ENCODE data around the gene ARVCF.
A peak's percentile ranks its signal among the peaks of the same experiment; 100 is the strongest.

ARVCF gene

DNA sequence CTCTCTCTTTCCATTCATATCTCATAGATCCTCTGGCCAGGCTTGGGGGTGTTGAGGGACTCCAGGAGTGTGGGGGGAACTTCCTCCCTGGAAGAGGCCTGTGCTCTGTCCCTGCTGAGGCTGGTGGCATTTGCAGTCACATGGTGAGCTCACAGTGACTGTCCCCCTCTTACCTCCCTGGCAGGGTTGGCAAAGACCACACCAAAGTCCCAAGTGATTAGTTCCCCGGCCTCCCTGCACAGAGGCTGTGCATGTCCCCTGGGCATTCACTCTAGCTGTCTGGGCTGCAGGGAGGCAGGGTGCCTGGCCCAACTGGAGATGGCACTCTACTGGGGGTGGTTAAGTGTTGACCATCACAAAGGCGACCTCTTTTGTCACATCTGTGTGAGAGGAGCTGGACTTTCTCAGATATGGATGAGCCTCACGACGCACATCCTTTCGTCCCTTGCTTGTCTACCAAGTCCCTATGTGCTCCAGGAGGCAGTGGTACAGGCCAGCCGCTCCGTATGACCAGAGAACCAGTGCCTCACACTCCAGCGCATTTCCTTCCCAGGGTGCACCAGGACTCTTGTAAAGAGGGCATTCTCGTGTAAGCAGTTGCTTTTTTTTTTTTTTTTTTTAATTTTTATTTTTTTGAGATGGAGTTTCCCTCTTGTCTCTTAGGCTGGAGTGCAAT lies 13.1 kb upstream of the ARVCF start:
- ChIA-PET POLR2A (no interaction called here), CTCF (interaction anchor here (1.0 kb wide), 1 partner anchor 16 kb away, joined by 5 read pairs; no protein-coding TSS in a partner anchor)
- H3K4me1 ChIP-seq (ENCODE audit: control insufficient read depth, insufficient read depth, low read length): no peaks in the 10 kb centered on the region
- H3K27ac ChIP-seq (ENCODE audit: extremely low read depth, low read depth, low read length): no peak overlapping the region
- no peaks in the 10 kb centered on the region for H3K9me3 ChIP-seq (ENCODE audit: control insufficient read depth, insufficient read depth, low read depth, low read length)
- H3K4me3 ChIP-seq (ENCODE audit: low read depth, low read length): no peak overlapping the region
- TF ChIP-seq GLIS1 (tag by site-specific recombination; IDR thresholded peaks at IDR 0.05) (peak; percentile 47), ZBTB49 (tag by site-specific recombination; IDR thresholded peaks at IDR 0.05; ENCODE audit: low read depth) (no peak)
- H3K36me3 ChIP-seq (ENCODE audit: control insufficient read depth in 2 of 2, insufficient read depth in 1 of 2, low read length in 2 of 2): peaks cover 0 to 5% of the 10 kb centered on the region in 2 experiments; a peak in 1 of 3 replicates

DNA sequence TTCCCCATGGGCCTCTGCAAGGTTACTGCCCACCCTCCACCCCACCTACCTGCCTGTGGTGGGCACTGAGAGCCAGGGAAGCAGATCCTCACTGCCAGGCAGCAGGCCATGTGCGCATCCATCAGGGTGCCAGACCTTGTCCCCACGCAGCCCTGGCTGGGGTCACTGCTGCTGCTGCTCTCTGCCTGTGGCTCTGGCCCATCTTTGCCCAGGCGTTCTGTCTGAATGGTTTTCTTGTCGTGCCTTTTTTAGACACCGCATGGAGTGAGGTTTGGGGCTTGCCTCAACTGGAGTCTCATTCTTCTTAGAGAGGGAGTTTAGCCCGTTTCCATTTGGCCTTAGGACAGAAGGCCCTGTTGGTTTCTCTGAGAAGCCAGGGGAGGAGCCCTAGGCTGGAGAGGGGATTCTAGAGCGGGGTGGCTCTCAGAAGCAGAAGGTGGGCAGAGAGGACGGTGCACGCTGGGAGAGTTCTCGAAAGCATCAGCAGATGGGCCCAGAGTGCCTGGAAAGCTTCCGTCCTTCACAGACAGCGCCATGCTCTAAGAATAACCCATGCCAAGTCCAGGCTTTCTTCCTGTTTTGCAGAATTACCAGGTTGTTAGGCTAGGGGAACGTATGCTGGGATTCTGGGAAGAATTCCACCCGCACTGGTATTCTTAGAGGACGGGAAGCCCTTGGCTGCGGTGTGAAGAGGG lies 12.4 kb upstream of the ARVCF start:
- Histone ChIP-seq H3K4me1 (ENCODE audit: control insufficient read depth, insufficient read depth, low read length) (no peaks in the 10 kb centered on the region), H3K27ac (ENCODE audit: extremely low read depth, low read depth, low read length) (no peak overlapping the region), H3K4me3 (ENCODE audit: low read depth, low read length) (no peak overlapping the region), H3K9me3 (ENCODE audit: control insufficient read depth, insufficient read depth, low read depth, low read length) (no peaks in the 10 kb centered on the region), H3K36me3 (ENCODE audit: control insufficient read depth in 2 of 2, insufficient read depth in 1 of 2, low read length in 2 of 2) (peaks cover 0 to 5% of the 10 kb centered on the region in 2 experiments; a peak in 1 of 3 replicates)
- POLR2A ChIA-PET: no interaction called here
- no peak for TF ChIP-seq OSR2 (tag by site-specific recombination; IDR thresholded peaks at IDR 0.05)
- no peak for TF ChIP-seq ZNF155 (tag by site-specific recombination; IDR thresholded peaks at IDR 0.05)
- CTCF ChIA-PET: interaction anchor here (1.0 kb wide), 1 partner anchor 16 kb away, joined by 5 read pairs; no protein-coding TSS in a partner anchor

GRCh38 chr22:20027966-20028854 lies 11.6 kb upstream of the ARVCF start:
- H3K4me1 ChIP-seq (ENCODE audit: control insufficient read depth, insufficient read depth, low read length): no peaks in the 10 kb centered on the region
- CTCF ChIA-PET: interaction anchor here (0.7 to 2.1 kb wide), 6 partner anchors 41 to 536 kb away, joined by 3 to 6 read pairs (median 3); no protein-coding TSS in a partner anchor
- no peak overlapping the region for H3K27ac ChIP-seq (ENCODE audit: extremely low read depth, low read depth, low read length)
- POLR2A ChIA-PET: interaction anchor here (0.6 kb wide), 1 partner anchor 54 kb away, joined by 3 read pairs; no protein-coding TSS in a partner anchor
- H3K9me3 ChIP-seq (ENCODE audit: control insufficient read depth, insufficient read depth, low read depth, low read length): no peaks in the 10 kb centered on the region
- H3K36me3 ChIP-seq (ENCODE audit: control insufficient read depth in 2 of 2, insufficient read depth in 1 of 2, low read length in 2 of 2): peaks cover 0 to 5% of the 10 kb centered on the region in 2 experiments; a peak in 1 of 3 replicates
- H3K4me3 ChIP-seq (ENCODE audit: low read depth, low read length): no peak overlapping the region
- no peak for TF ChIP-seq ZNF670 (tag by site-specific recombination; IDR thresholded peaks at IDR 0.05; ENCODE audit: low read depth)
- TF ChIP-seq ZBTB17 (tag by site-specific recombination; IDR thresholded peaks at IDR 0.05): no peak
- TF ChIP-seq, protein P1, sequence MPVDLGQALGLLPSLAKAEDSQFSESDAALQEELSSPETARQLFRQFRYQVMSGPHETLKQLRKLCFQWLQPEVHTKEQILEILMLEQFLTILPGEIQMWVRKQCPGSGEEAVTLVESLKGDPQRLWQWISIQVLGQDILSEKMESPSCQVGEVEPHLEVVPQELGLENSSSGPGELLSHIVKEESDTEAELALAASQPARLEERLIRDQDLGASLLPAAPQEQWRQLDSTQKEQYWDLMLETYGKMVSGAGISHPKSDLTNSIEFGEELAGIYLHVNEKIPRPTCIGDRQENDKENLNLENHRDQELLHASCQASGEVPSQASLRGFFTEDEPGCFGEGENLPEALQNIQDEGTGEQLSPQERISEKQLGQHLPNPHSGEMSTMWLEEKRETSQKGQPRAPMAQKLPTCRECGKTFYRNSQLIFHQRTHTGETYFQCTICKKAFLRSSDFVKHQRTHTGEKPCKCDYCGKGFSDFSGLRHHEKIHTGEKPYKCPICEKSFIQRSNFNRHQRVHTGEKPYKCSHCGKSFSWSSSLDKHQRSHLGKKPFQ (tag by site-specific recombination; IDR thresholded peaks at IDR 0.05): no peak
- TF ChIP-seq ZNF292 (tag by site-specific recombination; IDR thresholded peaks at IDR 0.05; ENCODE audit: borderline replicate concordance, low read depth): no peak
- no peak for TF ChIP-seq ZNF133 (tag by site-specific recombination; IDR thresholded peaks at IDR 0.05)
- TF ChIP-seq, protein P2, sequence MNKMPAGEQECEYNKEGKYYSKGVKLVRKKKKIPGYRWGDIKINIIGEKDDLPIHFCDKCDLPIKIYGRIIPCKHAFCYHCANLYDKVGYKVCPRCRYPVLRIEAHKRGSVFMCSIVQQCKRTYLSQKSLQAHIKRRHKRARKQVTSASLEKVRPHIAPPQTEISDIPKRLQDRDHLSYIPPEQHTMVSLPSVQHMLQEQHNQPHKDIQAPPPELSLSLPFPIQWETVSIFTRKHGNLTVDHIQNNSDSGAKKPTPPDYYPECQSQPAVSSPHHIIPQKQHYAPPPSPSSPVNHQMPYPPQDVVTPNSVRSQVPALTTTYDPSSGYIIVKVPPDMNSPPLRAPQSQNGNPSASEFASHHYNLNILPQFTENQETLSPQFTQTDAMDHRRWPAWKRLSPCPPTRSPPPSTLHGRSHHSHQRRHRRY (tag by site-specific recombination; IDR thresholded peaks at IDR 0.05): no peak
- no peak for TF ChIP-seq ZFP41 (tag by site-specific recombination; IDR thresholded peaks at IDR 0.05; ENCODE audit: borderline replicate concordance)
- TF ChIP-seq GLI2 (tag by site-specific recombination; IDR thresholded peaks at IDR 0.05; ENCODE audit: borderline replicate concordance, low read depth): no peak
- TF ChIP-seq ZNF138 (tag by site-specific recombination; IDR thresholded peaks at IDR 0.05; ENCODE audit: borderline replicate concordance): no peak
- TF ChIP-seq ZXDB (tag by site-specific recombination; IDR thresholded peaks at IDR 0.05): no peak
